Activated CD4-positive, alpha-beta T cell treated with anti-CD3 and anti-CD28 coated beads for 36 hours (primary cell): ENCODE results near the gene DIMT1. TPM values are rescaled to one million over a fixed set of nuclear protein-coding genes. Genes with fewer than 3 reads are reported as not detected.

Source experiments
- ATAC-seq: fragments of 200-7000 bp; cut with Tn5 transposase; one replicate; pipeline ENCODE4 v1.10.0; 2021; ENCODE audit warnings: mild to moderate bottlenecking, moderate library complexity
- CTCF ChIA-PET: fragments of 350-600 bp; sonication (Branson Sonifier 250); formaldehyde crosslinking; loops from one replicate; lab custom pipeline; 2021; ENCODE audit warnings: antibody characterized with exemption; lab: Charles Lee
- POLR2A ChIA-PET: fragments of 350-600 bp; sonication (Branson Sonifier 250); formaldehyde crosslinking; loops from one replicate; lab custom pipeline; 2021; ENCODE audit warnings: antibody characterized with exemption, inconsistent platforms; lab: Charles Lee
- DNase-seq: peaks from one replicate; pipeline ENCODE4 v3.0.0-alpha.2; 2020
- H3K27ac Mint-ChIP-seq: one replicate; pipeline ENCODE4 v1.8.0; 2021; ENCODE audit warnings: mixed read lengths
- H3K27me3 Mint-ChIP-seq: one replicate; pipeline ENCODE4 v1.8.0; 2021; ENCODE audit warnings: mixed read lengths
- H3K36me3 Mint-ChIP-seq: one replicate; pipeline ENCODE4 v1.8.0; 2021; ENCODE audit warnings: low read depth, mixed read lengths
- H3K4me1 Mint-ChIP-seq: one replicate; pipeline ENCODE4 v1.8.0; 2021; ENCODE audit warnings: mixed read lengths
- H3K4me3 Mint-ChIP-seq: one replicate; pipeline ENCODE4 v1.8.0; 2021; ENCODE audit warnings: mild to moderate bottlenecking, moderate library complexity, mixed read lengths
- H3K9me3 Mint-ChIP-seq: one replicate; pipeline ENCODE4 v1.8.0; 2021; ENCODE audit warnings: low read depth, mixed read lengths
- intact Hi-C, 2 experiments: fragments of 100-400 bp; cut with DNase I in 1 of 2; cut with micrococcal nuclease in 1 of 2; formaldehyde crosslinking; loops; one replicate each; pipeline versions ENCODE4 v1.14.2 to v1.15.1; 2022 to 2024; cut with DNase I, micrococcal nuclease
- total RNA-seq, 2 experiments: library from RNA; stranded (reverse); gene quantifications; one replicate each; pipeline ENCODE4 v1.2.3, GENCODE V29; 2021

The DIMT1 gene
- total RNA-seq = 10 to 100 TPM; 38.9 to 52.2 TPM

GRCh38 chr5:62403411-62404250, at the start of gene DIMT1:
DIMT1 (minus strand) TSS chr5:62403905; CDS start chr5:62403772, 133 bp downstream.
- Mint-ChIP-seq H3K4me3 (peak within 1 kb of the TSS; percentile 95), H3K36me3 (peaks cover 27% of the 10 kb centered on the region), H3K27ac (peak within 1 kb of the TSS; percentile 97), H3K27me3 (no peaks in the 10 kb centered on the region), H3K9me3 (no peaks in the 10 kb centered on the region), H3K4me1 (peaks cover 29% of the 10 kb centered on the region)
- ATAC-seq = peak; percentile 99
- peak; percentile 97 for DNase-seq
- CTCF ChIA-PET = interaction anchor here (0.6 to 2.5 kb wide), 13 partner anchors 9 to 831 kb away, joined by 3 to 21 read pairs (median 4); partner anchors contain the start of gene IPO11
- intact Hi-C loops = loop anchor here (1.0 to 10.0 kb wide), 8 partner anchors 8 to 1069 kb away; partner anchors contain the start of genes IPO11 (in 2 of the 2), KIF2A (in 1 of the 2) and ZSWIM6 (in 1 of the 2)
- POLR2A ChIA-PET = interaction anchor here (0.6 to 2.5 kb wide), 14 partner anchors 8 to 147 kb away, joined by 3 to 52 read pairs (median 4); partner anchors contain the start of genes IPO11 and KIF2A

GRCh38 chr5:62450259-62450658, 46.6 kb upstream of the DIMT1 start:
- CTCF ChIA-PET = interaction anchor here (0.9 to 2.5 kb wide), 6 partner anchors 10 to 24 kb away, joined by 3 to 14 read pairs (median 4); no protein-coding TSS in a partner anchor
- Mint-ChIP-seq H3K4me1 (no peaks in the 10 kb centered on the region), H3K9me3 (no peaks in the 10 kb centered on the region), H3K36me3 (peaks cover 19% of the 10 kb centered on the region), H3K4me3 (no peak overlapping the region), H3K27me3 (no peaks in the 10 kb centered on the region), H3K27ac (no peak overlapping the region)
- POLR2A ChIA-PET = no interaction called here
- DNase-seq = no peak
- intact Hi-C loops = no loop called here
- ATAC-seq = no peak

GRCh38 chr5:62448528-62448927, 44.8 kb upstream of the DIMT1 start:
- CTCF ChIA-PET = no interaction called here

GRCh38 chr5:62432621-62433064, 28.9 kb upstream of the DIMT1 start:
- H3K36me3 Mint-ChIP-seq = peaks cover 1% of the 10 kb centered on the region
- H3K27me3 Mint-ChIP-seq = no peaks in the 10 kb centered on the region
- intact Hi-C loops = no loop called here
- H3K4me1 Mint-ChIP-seq = peaks cover 7% of the 10 kb centered on the region
- ATAC-seq (no peak), DNase-seq (no peak)
- H3K9me3 Mint-ChIP-seq = no peaks in the 10 kb centered on the region
- CTCF ChIA-PET = interaction anchor here (0.8 to 1.3 kb wide), 2 partner anchors 9 to 11 kb away, joined by 3 to 4 read pairs; no protein-coding TSS in a partner anchor
- POLR2A ChIA-PET = no interaction called here
- H3K27ac Mint-ChIP-seq = no peak overlapping the region
- H3K4me3 Mint-ChIP-seq = no peak overlapping the region

More at GRCh38 chr5:62448528-62448927, 44.8 kb upstream of the DIMT1 start:
- intact Hi-C loops = no loop called here
- DNase-seq (no peak), ATAC-seq (no peak)
- peaks cover 19% of the 10 kb centered on the region for H3K36me3 Mint-ChIP-seq
- no peak overlapping the region for H3K27ac Mint-ChIP-seq
- H3K4me1 Mint-ChIP-seq = no peaks in the 10 kb centered on the region
- no peaks in the 10 kb centered on the region for H3K9me3 Mint-ChIP-seq
- H3K27me3 Mint-ChIP-seq = no peaks in the 10 kb centered on the region
- POLR2A ChIA-PET = interaction anchor here (0.7 kb wide), 1 partner anchor 581 kb away, joined by 3 read pairs; no protein-coding TSS in a partner anchor
- H3K4me3 Mint-ChIP-seq = no peak overlapping the region

- H3K27ac Mint-ChIP-seq = peak overlapping the region; percentile 25
- CTCF ChIA-PET = interaction anchor here (0.8 to 1.3 kb wide), 2 partner anchors 9 to 11 kb away, joined by 3 to 4 read pairs; no protein-coding TSS in a partner anchor
- H3K27me3 Mint-ChIP-seq = no peaks in the 10 kb centered on the region
- ATAC-seq (no peak), DNase-seq (no peak)
- no peaks in the 10 kb centered on the region for H3K9me3 Mint-ChIP-seq
- intact Hi-C loops = no loop called here
- H3K4me1 Mint-ChIP-seq = peaks cover 7% of the 10 kb centered on the region
- no peak overlapping the region for H3K4me3 Mint-ChIP-seq
- POLR2A ChIA-PET = no interaction called here
- H3K36me3 Mint-ChIP-seq = peaks cover 1% of the 10 kb centered on the region
These were observed 28.3 kb upstream of the DIMT1 start for GRCh38 chr5:62431735-62432620.

- Mint-ChIP-seq H3K27me3 (no peaks in the 10 kb centered on the region), H3K4me3 (no peak overlapping the region), H3K27ac (no peak overlapping the region), H3K36me3 (peaks cover 7% of the 10 kb centered on the region), H3K9me3 (no peaks in the 10 kb centered on the region), H3K4me1 (peaks cover 6% of the 10 kb centered on the region)
- ChIA-PET POLR2A (no interaction called here), CTCF (no interaction called here)
- ATAC-seq (no peak), DNase-seq (no peak)
- intact Hi-C loops = no loop called here
These were observed 21.1 kb upstream of the DIMT1 start for GRCh38 chr5:62424763-62425162.

GRCh38 chr5:62421414-62421813, 17.7 kb upstream of the DIMT1 start:
- no peak for ATAC-seq
- no peak overlapping the region for H3K27ac Mint-ChIP-seq
- no peaks in the 10 kb centered on the region for H3K9me3 Mint-ChIP-seq
- peaks cover 6% of the 10 kb centered on the region for H3K4me1 Mint-ChIP-seq
- POLR2A ChIA-PET = interaction anchor here (0.5 to 0.6 kb wide), 2 partner anchors 12 to 1988 kb away, joined by 4 to 11 read pairs; no protein-coding TSS in a partner anchor
- CTCF ChIA-PET = interaction anchor here (1.3 to 1.4 kb wide), 2 partner anchors 8 to 211 kb away, joined by 3 to 4 read pairs; no protein-coding TSS in a partner anchor
- peaks cover 9% of the 10 kb centered on the region for H3K36me3 Mint-ChIP-seq
- intact Hi-C loops = no loop called here
- no peak overlapping the region for H3K4me3 Mint-ChIP-seq
- H3K27me3 Mint-ChIP-seq = no peaks in the 10 kb centered on the region
- no peak for DNase-seq

- Mint-ChIP-seq H3K27ac (no peak overlapping the region), H3K9me3 (no peaks in the 10 kb centered on the region), H3K4me3 (no peak overlapping the region), H3K36me3 (peaks cover 11% of the 10 kb centered on the region), H3K27me3 (no peaks in the 10 kb centered on the region), H3K4me1 (peaks cover 8% of the 10 kb centered on the region)
- ChIA-PET CTCF (interaction anchor here (1.2 kb wide), 1 partner anchor 15 kb away, joined by 4 read pairs; no protein-coding TSS in a partner anchor), POLR2A (no interaction called here)
- ATAC-seq (no peak), DNase-seq (no peak)
- intact Hi-C loops = loop anchor here in 1 of 2 experiments (10.0 kb wide), 1 partner anchor 1015 kb away; no protein-coding TSS in a partner anchor
These were observed 15.9 kb upstream of the DIMT1 start for GRCh38 chr5:62419609-62420008.

- POLR2A ChIA-PET = no interaction called here
- intact Hi-C loops = loop anchor here in 1 of 2 experiments (10.0 kb wide), 1 partner anchor 1014 kb away; no protein-coding TSS in a partner anchor
- no peaks in the 10 kb centered on the region for H3K9me3 Mint-ChIP-seq
These were observed 14.9 kb upstream of the DIMT1 start for GRCh38 chr5:62418462-62419076.

GRCh38 chr5:62413711-62414110, 10.0 kb upstream of the DIMT1 start:
- CTCF ChIA-PET = interaction anchor here (0.9 to 3.1 kb wide), 3 partner anchors 8 to 45 kb away, joined by 3 to 21 read pairs (median 4); partner anchors contain the start of gene DIMT1
- no peaks in the 10 kb centered on the region for H3K27me3 Mint-ChIP-seq
- POLR2A ChIA-PET = interaction anchor here (0.5 to 2.6 kb wide), 3 partner anchors 10 to 72 kb away, joined by 3 to 52 read pairs (median 3); partner anchors contain the start of gene DIMT1

More at GRCh38 chr5:62418462-62419076, 14.9 kb upstream of the DIMT1 start:
- Mint-ChIP-seq H3K4me1 (peaks cover 18% of the 10 kb centered on the region), H3K4me3 (no peak overlapping the region), H3K36me3 (peaks cover 9% of the 10 kb centered on the region), H3K27ac (no peak overlapping the region), H3K27me3 (no peaks in the 10 kb centered on the region)
- no peak for DNase-seq
- ATAC-seq = no peak
- CTCF ChIA-PET = interaction anchor here (0.6 to 1.2 kb wide), 2 partner anchors 14 to 135 kb away, joined by 3 to 4 read pairs; no protein-coding TSS in a partner anchor

More at GRCh38 chr5:62413711-62414110, 10.0 kb upstream of the DIMT1 start:
- H3K27ac Mint-ChIP-seq = peak overlapping the region; percentile 85
- peaks cover 25% of the 10 kb centered on the region for H3K4me1 Mint-ChIP-seq
- peak overlapping the region; percentile 90 for H3K4me3 Mint-ChIP-seq
- H3K36me3 Mint-ChIP-seq = peaks cover 2% of the 10 kb centered on the region
- intact Hi-C loops = loop anchor here in 1 of 2 experiments (10.0 kb wide), 1 partner anchor 1009 kb away; no protein-coding TSS in a partner anchor
- DNase-seq = no peak
- no peaks in the 10 kb centered on the region for H3K9me3 Mint-ChIP-seq
- ATAC-seq = no peak
